Measurements from ENCODE around the gene RYR2.

- TF ChIP-seq CTCF (IDR thresholded peaks at IDR 0.05) (no peak), POLR2A (IDR thresholded peaks at IDR 0.05) (no peak)
These were observed 753.6 kb downstream of the RYR2 start for GRCh38 chr1:237795558-237795957.
